ENCODE data around the gene OR13D1.

DNA sequence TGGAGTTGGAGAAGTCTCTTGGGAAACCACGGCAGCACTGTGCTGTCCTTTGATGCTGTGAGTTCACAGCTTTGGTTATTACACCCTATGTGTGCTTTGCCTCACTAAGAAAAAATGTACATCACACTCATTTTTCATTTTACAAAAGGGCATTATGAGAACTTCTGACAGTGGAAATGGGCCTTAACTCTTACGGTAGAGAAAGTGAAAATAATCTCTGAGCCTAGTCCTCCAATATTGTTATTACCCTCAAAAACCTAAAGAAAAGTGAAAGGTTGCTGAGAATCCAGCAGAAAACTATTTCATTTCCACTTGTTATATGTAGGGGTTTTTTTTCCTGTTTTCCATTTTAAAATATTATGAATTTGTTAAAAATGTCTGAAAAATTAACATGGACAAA, 8.2 kb upstream of the OR13D1 start:
- TF ChIP-seq, protein P1, sequence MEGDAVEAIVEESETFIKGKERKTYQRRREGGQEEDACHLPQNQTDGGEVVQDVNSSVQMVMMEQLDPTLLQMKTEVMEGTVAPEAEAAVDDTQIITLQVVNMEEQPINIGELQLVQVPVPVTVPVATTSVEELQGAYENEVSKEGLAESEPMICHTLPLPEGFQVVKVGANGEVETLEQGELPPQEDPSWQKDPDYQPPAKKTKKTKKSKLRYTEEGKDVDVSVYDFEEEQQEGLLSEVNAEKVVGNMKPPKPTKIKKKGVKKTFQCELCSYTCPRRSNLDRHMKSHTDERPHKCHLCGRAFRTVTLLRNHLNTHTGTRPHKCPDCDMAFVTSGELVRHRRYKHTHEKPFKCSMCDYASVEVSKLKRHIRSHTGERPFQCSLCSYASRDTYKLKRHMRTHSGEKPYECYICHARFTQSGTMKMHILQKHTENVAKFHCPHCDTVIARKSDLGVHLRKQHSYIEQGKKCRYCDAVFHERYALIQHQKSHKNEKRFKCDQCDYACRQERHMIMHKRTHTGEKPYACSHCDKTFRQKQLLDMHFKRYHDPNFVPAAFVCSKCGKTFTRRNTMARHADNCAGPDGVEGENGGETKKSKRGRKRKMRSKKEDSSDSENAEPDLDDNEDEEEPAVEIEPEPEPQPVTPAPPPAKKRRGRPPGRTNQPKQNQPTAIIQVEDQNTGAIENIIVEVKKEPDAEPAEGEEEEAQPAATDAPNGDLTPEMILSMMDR (conservative IDR thresholded peaks at IDR 0.05; ENCODE audit: low read depth, low read length): no peak
- no peak for TF ChIP-seq EZH2phosphoT487 (IDR thresholded peaks at IDR 0.05; ENCODE audit: borderline replicate concordance, low read length)
- no peak for TF ChIP-seq EZH2 (IDR thresholded peaks at IDR 0.05; ENCODE audit: low read length, unreplicated experiment)

Data from PC-3 (cell line).